Measurements from ENCODE around the gene PROX1.
"Not testable (repeated sequence)": the region's sequence is repeated elsewhere in the genome, so short reads cannot be mapped to it uniquely, and the experiment has no call there.

The PROX1 gene

GRCh38 chr1:214058076-214058475 lies 70.3 kb downstream of the PROX1 start:
- DNase-seq (ENCODE audit: low read depth, low spot score): no peak

GRCh38 chr1:214066190-214066589 lies 78.4 kb downstream of the PROX1 start:
- DNase-seq (ENCODE audit: low read depth, low spot score): no peak
- H3K27ac ChIP-seq: no peak overlapping the region

More at GRCh38 chr1:214058076-214058475, 70.3 kb downstream of the PROX1 start:
- no peak overlapping the region for H3K27ac ChIP-seq

- no peak overlapping the region for H3K27ac ChIP-seq
- no peak for DNase-seq (ENCODE audit: low read depth, low spot score)
These were observed 79.2 kb downstream of the PROX1 start for GRCh38 chr1:214066936-214067335.

GRCh38 chr1:214067397-214067796 lies 79.6 kb downstream of the PROX1 start:
- H3K27ac ChIP-seq: no peak overlapping the region

GRCh38 chr1:214067853-214068703 lies 80.3 kb downstream of the PROX1 start:
- no peak overlapping the region for H3K27ac ChIP-seq
- no peak for DNase-seq (ENCODE audit: low read depth, low spot score)

More at GRCh38 chr1:214067397-214067796, 79.6 kb downstream of the PROX1 start:
- no peak for DNase-seq (ENCODE audit: low read depth, low spot score)

GRCh38 chr1:214068979-214069378 lies 81.2 kb downstream of the PROX1 start:
- H3K27ac ChIP-seq: no peak overlapping the region
- DNase-seq (ENCODE audit: low read depth, low spot score): no peak

GRCh38 chr1:214071469-214071868 lies 83.7 kb downstream of the PROX1 start:
- H3K27ac ChIP-seq: no peak overlapping the region
- no peak for DNase-seq (ENCODE audit: low read depth, low spot score)

- DNase-seq (ENCODE audit: low read depth, low spot score): no peak
- no peak overlapping the region for H3K27ac ChIP-seq
These were observed 84.8 kb downstream of the PROX1 start for GRCh38 chr1:214072426-214073157.

GRCh38 chr1:214074477-214074876 lies 86.7 kb downstream of the PROX1 start:
- no peak overlapping the region for H3K27ac ChIP-seq
- DNase-seq (ENCODE audit: low read depth, low spot score): no peak

GRCh38 chr1:214075305-214075998 lies 87.7 kb downstream of the PROX1 start:
- no peak overlapping the region for H3K27ac ChIP-seq
- DNase-seq (ENCODE audit: low read depth, low spot score): no peak

- no peak overlapping the region for H3K27ac ChIP-seq
- no peak for DNase-seq (ENCODE audit: low read depth, low spot score)
These were observed 88.4 kb downstream of the PROX1 start for GRCh38 chr1:214075999-214076707.

GRCh38 chr1:214076708-214077065 lies 88.9 kb downstream of the PROX1 start:
- no peak for DNase-seq (ENCODE audit: low read depth, low spot score)
- H3K27ac ChIP-seq: no peak overlapping the region

- no peak for DNase-seq (ENCODE audit: low read depth, low spot score)
- no peak overlapping the region for H3K27ac ChIP-seq
These were observed 91.2 kb downstream of the PROX1 start for GRCh38 chr1:214078950-214079349.

GRCh38 chr1:214085325-214085724 lies 97.6 kb downstream of the PROX1 start:
- DNase-seq (ENCODE audit: low read depth, low spot score): no peak
- H3K27ac ChIP-seq: no peak overlapping the region

- no peak for DNase-seq (ENCODE audit: low read depth, low spot score)
- H3K27ac ChIP-seq: no peak overlapping the region
These were observed 99.2 kb downstream of the PROX1 start for GRCh38 chr1:214086945-214087344.

GRCh38 chr1:214089003-214089402 lies 101.2 kb downstream of the PROX1 start:
- DNase-seq (ENCODE audit: low read depth, low spot score); H3K27ac ChIP-seq: not testable (repeated sequence)
